IMR-90 (cell line): Measurements from ENCODE around the gene IL20RA. TPM values are rescaled to one million over a fixed set of nuclear protein-coding genes. Genes with fewer than 3 reads are reported as not detected.

Source experiments
- ATAC-seq: fragments of 200-7000 bp; cut with Tn5 transposase; 2 replicates; pipeline ENCODE4 v1.9.1; 2020; ENCODE audit warnings: low read depth, mild to moderate bottlenecking, moderate library complexity
- BruUV-seq: library from RNA; stranded (reverse); fragments of 400-500 nt; replicated peaks from 2 replicates; lab custom pipeline; 2021; lab: Mats Ljungman, UMichigan
- CTCF ChIA-PET: fragments of 300-600 bp; formaldehyde crosslinking; extraction: SDS; loops from one replicate; lab custom pipeline; 2021; ENCODE audit warnings: antibody characterized with exemption; lab: Yijun Ruan, JAX
- POLR2A ChIA-PET: fragments of 300-600 bp; sonication (Branson Sonifier 250); formaldehyde crosslinking; loops from one replicate; lab custom pipeline; 2022; ENCODE audit warnings: antibody characterized with exemption; ENCODE audit not compliant: unreplicated experiment; lab: Charles Lee
- DNase-seq: peaks from one replicate; pipeline ENCODE4 v3.0.0; 2013
- H2AFZ ChIP-seq: replicated peaks from 2 replicates; pipeline ENCODE3; 2013; ENCODE audit warnings: low read length, mild to moderate bottlenecking; ENCODE audit not compliant: poor library complexity
- H2AK5ac ChIP-seq: 2 replicates; pipeline ENCODE4 v1.6.1; 2013; ENCODE audit warnings: low read depth, low read length, inconsistent platforms
- H2AK9ac ChIP-seq: replicated peaks from 2 replicates; pipeline ENCODE3; 2013; ENCODE audit warnings: mild to moderate bottlenecking, low read depth, low read length, moderate library complexity; ENCODE audit not compliant: poor library complexity
- H2BK120ac ChIP-seq: 2 replicates; pipeline ENCODE4 v1.6.1; 2013; ENCODE audit warnings: low read depth, low read length, inconsistent platforms
- H2BK15ac ChIP-seq: 3 replicates; pipeline ENCODE4 v1.6.1; 2013; ENCODE audit warnings: low read depth, low read length, inconsistent platforms
- H2BK20ac ChIP-seq: 2 replicates; pipeline ENCODE4 v1.6.1; 2013; ENCODE audit warnings: low read depth, mild to moderate bottlenecking, inconsistent platforms, low read length, moderate library complexity
- H2BK5ac ChIP-seq: 2 replicates; pipeline ENCODE4 v1.6.1; 2013; ENCODE audit warnings: mild to moderate bottlenecking, low read depth, low read length, inconsistent platforms; ENCODE audit not compliant: poor library complexity, severe bottlenecking
- H3K14ac ChIP-seq: replicated peaks from 2 replicates; pipeline ENCODE4 v1.6.1; 2013; ENCODE audit warnings: low read depth, low read length, inconsistent platforms
- H3K18ac ChIP-seq: 2 replicates; pipeline ENCODE4 v1.6.1; 2013; ENCODE audit warnings: low read depth, low read length, control low read depth
- H3K23ac ChIP-seq: 2 replicates; pipeline ENCODE4 v1.6.1; 2013; ENCODE audit warnings: low read depth, low read length, inconsistent platforms
- H3K27ac ChIP-seq: 2 replicates; pipeline ENCODE4 v1.5.1; 2013; ENCODE audit warnings: mild to moderate bottlenecking, control low read depth, low read length; ENCODE audit not compliant: insufficient read depth
- H3K27me3 ChIP-seq: 2 replicates; pipeline ENCODE4 v1.6.1; 2013; ENCODE audit warnings: low read length; ENCODE audit not compliant: control insufficient read depth, insufficient read depth
- H3K36me3 ChIP-seq: 2 replicates; pipeline ENCODE4 v1.6.1; 2013; ENCODE audit warnings: low read length, mixed read lengths; ENCODE audit not compliant: control insufficient read depth, insufficient read depth
- H3K4ac ChIP-seq: 2 replicates; pipeline ENCODE4 v1.6.1; 2013; ENCODE audit warnings: low read depth, low read length, inconsistent platforms
- H3K4me1 ChIP-seq: 2 replicates; pipeline ENCODE4 v1.6.1; 2013; ENCODE audit warnings: low read length, mixed read lengths; ENCODE audit not compliant: control insufficient read depth, insufficient read depth
- H3K4me2 ChIP-seq: 2 replicates; pipeline ENCODE4 v1.6.1; 2013; ENCODE audit warnings: low read depth, mild to moderate bottlenecking, control low read depth, low read length, moderate library complexity
- H3K4me3 ChIP-seq: 2 replicates; pipeline ENCODE4 v1.5.1; 2013; ENCODE audit warnings: low read depth, mild to moderate bottlenecking, control low read depth, low read length, moderate library complexity; ENCODE audit not compliant: insufficient read depth
- H3K56ac ChIP-seq: 2 replicates; pipeline ENCODE4 v1.6.1; 2013; ENCODE audit warnings: low read length, inconsistent platforms; ENCODE audit not compliant: insufficient read depth; ENCODE audit errors: extremely low read depth
- H3K79me1 ChIP-seq, 2 experiments: 2 replicates each; pipeline ENCODE4 v1.6.1; 2013; ENCODE audit warnings: low read length in 2 of 2, inconsistent platforms in 1 of 2, low read depth in 1 of 2
- H3K9ac ChIP-seq: 2 replicates; pipeline ENCODE4 v1.6.1; 2013; ENCODE audit warnings: low read depth, low read length, control low read depth
- H3K9me1 ChIP-seq: 2 replicates; pipeline ENCODE4 v1.6.1; 2013; ENCODE audit warnings: low read length, inconsistent platforms; ENCODE audit not compliant: insufficient read depth
- H3K9me3 ChIP-seq: 2 replicates; pipeline ENCODE4 v1.6.1; 2013; ENCODE audit warnings: low read length; ENCODE audit not compliant: control insufficient read depth, insufficient read depth
- H4K20me1 ChIP-seq: 2 replicates; pipeline ENCODE4 v1.6.1; 2013; ENCODE audit warnings: low read length, inconsistent platforms; ENCODE audit not compliant: insufficient read depth
- H4K5ac ChIP-seq: 2 replicates; pipeline ENCODE4 v1.6.1; 2013; ENCODE audit warnings: mild to moderate bottlenecking, low read depth, low read length, control low read depth
- H4K8ac ChIP-seq, 2 experiments: 2 replicates each; pipeline ENCODE4 v1.6.1; 2013; ENCODE audit warnings: low read depth in 2 of 2, low read length in 2 of 2, control low read depth in 1 of 2, inconsistent platforms in 1 of 2
- H4K91ac ChIP-seq: 2 replicates; pipeline ENCODE4 v1.6.1; 2013; ENCODE audit warnings: low read depth, low read length, inconsistent platforms; ENCODE audit not compliant: insufficient read depth
- BHLHE40 ChIP-seq: fragments of 150-350 bp; IDR thresholded peaks from 2 replicates; pipeline ENCODE4 v1.6.1; 2016; ENCODE audit warnings: mild to moderate bottlenecking, low read depth, low read length
- CEBPB ChIP-seq: IDR thresholded peaks from 2 replicates; pipeline ENCODE4 v1.6.1; 2012; ENCODE audit warnings: low read depth, low read length, improper control_type of control experiment
- CHD1 ChIP-seq: IDR thresholded peaks from 2 replicates; pipeline ENCODE4 v1.6.1; 2012; ENCODE audit warnings: low read depth, low read length, improper control_type of control experiment
- CTCF ChIP-seq: conservative IDR thresholded peaks from 2 replicates; pipeline ENCODE4 v1.5.1; 2012; ENCODE audit warnings: mild to moderate bottlenecking, low read depth, low read length, improper control_type of control experiment
- MAFK ChIP-seq: IDR thresholded peaks from 2 replicates; pipeline ENCODE4 v1.6.1; 2012; ENCODE audit warnings: low read depth, low read length, improper control_type of control experiment
- MAZ ChIP-seq: IDR thresholded peaks from 2 replicates; pipeline ENCODE4 v1.6.1; 2012; ENCODE audit warnings: low read depth, mild to moderate bottlenecking, low read length, improper control_type of control experiment, moderate library complexity, borderline replicate concordance
- MXI1 ChIP-seq: IDR thresholded peaks from 2 replicates; pipeline ENCODE4 v1.6.1; 2012; ENCODE audit warnings: low read depth, mild to moderate bottlenecking, low read length, moderate library complexity, borderline replicate concordance
- NFE2L2 ChIP-seq: fragments of 150-350 bp; IDR thresholded peaks from 2 replicates; pipeline ENCODE4 v1.6.1; 2016; ENCODE audit warnings: low read depth, mild to moderate bottlenecking, low read length
- POLR2A ChIP-seq: IDR thresholded peaks from 2 replicates; pipeline ENCODE4 v1.6.1; 2012; ENCODE audit warnings: mild to moderate bottlenecking, low read depth, low read length
- RAD21 ChIP-seq: IDR thresholded peaks from 2 replicates; pipeline ENCODE4 v1.6.1; 2012; ENCODE audit warnings: low read length, improper control_type of control experiment
- RCOR1 ChIP-seq: IDR thresholded peaks from 2 replicates; pipeline ENCODE4 v1.6.1; 2012; ENCODE audit warnings: mild to moderate bottlenecking, low read length, improper control_type of control experiment; ENCODE audit not compliant: insufficient replicate concordance
- RFX5 ChIP-seq: IDR thresholded peaks from 2 replicates; pipeline ENCODE4 v1.8.0; 2012; ENCODE audit warnings: low read depth, mild to moderate bottlenecking, low read length, moderate library complexity
- SMC3 ChIP-seq: fragments of 150-350 bp; IDR thresholded peaks from 2 replicates; pipeline ENCODE4 v1.6.1; 2016; ENCODE audit warnings: low read depth, mild to moderate bottlenecking, antibody characterized with exemption, low read length, moderate library complexity
- WGBS, 2 experiments: methylation state at CpG; one replicate each; pipeline versions ENCODE4 v1.1.5 to v1.1.7; 2013; ENCODE audit warnings: missing lambda C conversion rate in 2 of 2; ENCODE audit not compliant: insufficient read length in 1 of 2; ENCODE audit errors: extremely low coverage in 2 of 2; 5-methylcytosine and 5-hydroxymethylcytosine counted together
- dilution Hi-C: fragments of 300-500 bp; cut with HindIII; formaldehyde crosslinking; loops from one replicate; pipeline ENCODE4 v1.14.3; 2018; ENCODE audit warnings: low sequenced_read_pairs; ENCODE audit not compliant: unreplicated experiment
- in situ Hi-C: fragments of 300-500 bp; cut with MboI; formaldehyde crosslinking; loops from 3 replicates; pipeline ENCODE4 v1.14.3; 2019; ENCODE audit warnings: low sequenced_read_pairs, inconsistent platforms, mixed read lengths
- intact Hi-C: fragments of 100-400 bp; cut with micrococcal nuclease; formaldehyde crosslinking; loops from 2 replicates; pipeline ENCODE4 v1.10.0; 2022
- polyA plus RNA-seq, 3 experiments: library from polyadenylated mRNA; depleted of rRNA; stranded (reverse); fragments of >200 nt; gene quantifications; 2 replicates each; pipeline ENCODE4 v1.2.3, GENCODE V29; 2012; ENCODE audit warnings: low replicate concordance in 1 of 3
- total RNA-seq: library from RNA; depleted of rRNA; stranded (reverse); fragments of >200 nt; gene quantifications from 2 replicates; pipeline ENCODE4 v1.2.3, GENCODE V29; 2012
- TF ChIP-seq, protein P1 (sequence below): fragments of 150-350 bp; IDR thresholded peaks from 2 replicates; pipeline ENCODE4 v1.6.1; 2016; ENCODE audit warnings: low read depth, mild to moderate bottlenecking, low read length, moderate library complexity, borderline replicate concordance

IL20RA gene
- total and polyA plus RNA-seq, 2 of the 4 experiments (the other 2 are of a cell fraction) = 0.02 TPM; not detected in 1

DNA sequence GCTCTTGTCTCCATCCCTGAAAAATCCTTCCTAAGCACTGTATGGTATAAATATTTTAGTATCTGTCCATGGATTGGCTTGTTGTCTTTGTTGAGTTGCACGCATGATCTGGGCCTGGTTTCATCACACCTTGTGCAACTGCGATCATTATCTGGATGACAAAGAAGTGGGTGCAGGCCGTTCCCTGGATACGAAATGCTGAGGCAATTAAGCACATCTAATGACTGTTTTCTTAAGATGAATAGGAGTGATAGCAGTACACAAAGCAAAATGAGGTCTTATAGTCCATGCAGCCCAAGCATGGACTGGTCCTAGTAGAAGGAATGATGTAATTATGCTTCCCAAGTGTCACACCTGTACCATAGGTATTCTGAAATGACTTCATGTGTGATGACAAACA lies 74.8 kb downstream of the IL20RA start:
- ChIA-PET POLR2A (no interaction called here), CTCF (no interaction called here)
- Histone ChIP-seq H3K9me1 (no peaks in the 10 kb centered on the region), H3K36me3 (no peaks in the 10 kb centered on the region), H3K27ac (no peak overlapping the region), H3K14ac (no peak overlapping the region), H4K20me1 (no peaks in the 10 kb centered on the region), H3K79me1 (no peaks in the 10 kb centered on the region), H3K23ac (no peak overlapping the region), H2AK5ac (no peak overlapping the region), H2BK20ac (no peak overlapping the region), H3K9me3 (no peaks in the 10 kb centered on the region), H2BK5ac (no peak overlapping the region), H4K8ac (no peak overlapping the region), H3K4ac (no peak overlapping the region), H3K56ac (no peak overlapping the region), H2BK15ac (no peak overlapping the region), H3K4me3 (no peak overlapping the region), H3K4me1 (no peaks in the 10 kb centered on the region), H4K5ac (no peak overlapping the region), H3K9ac (no peak overlapping the region), H4K91ac (no peak overlapping the region), H2AFZ (no peak overlapping the region), H3K27me3 (peaks cover 6% of the 10 kb centered on the region; the same call in 1 of the 2 replicates), H2BK120ac (no peak overlapping the region), H2AK9ac (no peak overlapping the region), H3K4me2 (no peak overlapping the region), H3K18ac (no peak overlapping the region)
- dilution Hi-C loops = no loop called here
- in situ Hi-C loops = no loop called here
- WGBS, 2 experiments = 100% methylated on average over 2 of the region's 4 CpGs; no CpG with 5 or more reads in 1 of the 2 experiments
- no TSS peak for BruUV-seq
- intact Hi-C loops = loop anchor here (2.0 kb wide), 1 partner anchor 671 kb away; no protein-coding TSS in a partner anchor
- no peak for DNase-seq
- no peak for TF ChIP-seq CHD1
- TF ChIP-seq, protein P1, sequence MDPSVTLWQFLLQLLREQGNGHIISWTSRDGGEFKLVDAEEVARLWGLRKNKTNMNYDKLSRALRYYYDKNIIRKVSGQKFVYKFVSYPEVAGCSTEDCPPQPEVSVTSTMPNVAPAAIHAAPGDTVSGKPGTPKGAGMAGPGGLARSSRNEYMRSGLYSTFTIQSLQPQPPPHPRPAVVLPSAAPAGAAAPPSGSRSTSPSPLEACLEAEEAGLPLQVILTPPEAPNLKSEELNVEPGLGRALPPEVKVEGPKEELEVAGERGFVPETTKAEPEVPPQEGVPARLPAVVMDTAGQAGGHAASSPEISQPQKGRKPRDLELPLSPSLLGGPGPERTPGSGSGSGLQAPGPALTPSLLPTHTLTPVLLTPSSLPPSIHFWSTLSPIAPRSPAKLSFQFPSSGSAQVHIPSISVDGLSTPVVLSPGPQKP = no peak
- no peak for TF ChIP-seq MAZ
- TF ChIP-seq RCOR1 = no peak
- no peak for TF ChIP-seq RFX5
- TF ChIP-seq RAD21 = no peak
- no peak for TF ChIP-seq SMC3
- TF ChIP-seq MXI1 = no peak
- no peak for TF ChIP-seq NFE2L2
- TF ChIP-seq MAFK = no peak
- no peak for TF ChIP-seq BHLHE40
- no peak for TF ChIP-seq POLR2A
- TF ChIP-seq CTCF = no peak
- TF ChIP-seq CEBPB = no peak
- no peak for ATAC-seq
